ENCODE measurements around the gene NAXD.
A peak's percentile ranks its signal among the peaks of the same experiment; 100 is the strongest.

NAXD gene

GRCh38 chr13:110677731-110678545 is 62.6 kb downstream of the NAXD start:
- TF ChIP-seq TEAD4 (IDR thresholded peaks at IDR 0.05) (no peak), EP300 (IDR thresholded peaks at IDR 0.05; ENCODE audit: borderline replicate concordance) (no peak), CEBPB (IDR thresholded peaks at IDR 0.05) (no peak), USF1 (IDR thresholded peaks at IDR 0.05) (no peak)

- TF ChIP-seq YY1 (IDR thresholded peaks at IDR 0.05; ENCODE audit: low read depth) (no peak), NFIC (IDR thresholded peaks at IDR 0.05) (no peak), TEAD4 (IDR thresholded peaks at IDR 0.05) (no peak), RAD21 (IDR thresholded peaks at IDR 0.05; ENCODE audit: low read depth) (no peak), FOXM1 (IDR thresholded peaks at IDR 0.05; ENCODE audit: borderline replicate concordance, low read depth) (no peak), REST (IDR thresholded peaks at IDR 0.05; ENCODE audit: low read depth) (no peak), TCF12 (IDR thresholded peaks at IDR 0.05; ENCODE audit: low read depth) (no peak), EP300 (IDR thresholded peaks at IDR 0.05; ENCODE audit: borderline replicate concordance) (no peak), TAF1 (IDR thresholded peaks at IDR 0.05; ENCODE audit: low read depth) (no peak), MAX (IDR thresholded peaks at IDR 0.05) (no peak), CEBPB (IDR thresholded peaks at IDR 0.05) (no peak), USF1 (IDR thresholded peaks at IDR 0.05) (no peak), ZBTB7A (IDR thresholded peaks at IDR 0.05; ENCODE audit: low read depth) (no peak)
Measured at GRCh38 chr13:110680852-110681251, 65.5 kb downstream of the NAXD start.

- no peak for TF ChIP-seq ZBTB7A (IDR thresholded peaks at IDR 0.05; ENCODE audit: low read depth)
- TF ChIP-seq CREB1 (IDR thresholded peaks at IDR 0.05; ENCODE audit: low read depth) = no peak
- no peak for TF ChIP-seq TEAD4 (IDR thresholded peaks at IDR 0.05)
- TF ChIP-seq RAD21 (IDR thresholded peaks at IDR 0.05; ENCODE audit: low read depth) = no peak
- no peak for TF ChIP-seq YY1 (IDR thresholded peaks at IDR 0.05; ENCODE audit: low read depth)
- no peak for TF ChIP-seq CEBPB (IDR thresholded peaks at IDR 0.05)
Measured at GRCh38 chr13:110681868-110682550, 66.7 kb downstream of the NAXD start.

GRCh38 chr13:110682746-110683145 is 67.4 kb downstream of the NAXD start:
- no peak for TF ChIP-seq ZBTB7A (IDR thresholded peaks at IDR 0.05; ENCODE audit: low read depth)
- TF ChIP-seq EGR1 (IDR thresholded peaks at IDR 0.05) = no peak
- no peak for TF ChIP-seq YY1 (IDR thresholded peaks at IDR 0.05; ENCODE audit: low read depth)
- no peak for TF ChIP-seq RAD21 (IDR thresholded peaks at IDR 0.05; ENCODE audit: low read depth)
- TF ChIP-seq REST (IDR thresholded peaks at IDR 0.05; ENCODE audit: low read depth) = no peak
- TF ChIP-seq CEBPB (IDR thresholded peaks at IDR 0.05) = no peak

- TF ChIP-seq CEBPB (IDR thresholded peaks at IDR 0.05) = no peak
- TF ChIP-seq USF1 (IDR thresholded peaks at IDR 0.05) = no peak
- TF ChIP-seq EP300 (IDR thresholded peaks at IDR 0.05; ENCODE audit: borderline replicate concordance) = no peak
- no peak for TF ChIP-seq EGR1 (IDR thresholded peaks at IDR 0.05)
- TF ChIP-seq RAD21 (IDR thresholded peaks at IDR 0.05; ENCODE audit: low read depth) = peak; percentile 36; the same call in 1 of the 2 replicates
Measured at GRCh38 chr13:110683203-110683883, 68.0 kb downstream of the NAXD start.
